Measurements from ENCODE around the gene ARID4B.

- TF ChIP-seq POLR2A (IDR thresholded peaks at IDR 0.05) (no peak), CTCF (IDR thresholded peaks at IDR 0.05) (no peak)
Observed at GRCh38 chr1:235124665-235125064, 203.3 kb downstream of the ARID4B start.

Data from lower leg skin (tissue), 3 donors.